ENCODE results near the gene ITLN1.
"Not testable (repeated sequence)": the region's sequence is repeated elsewhere in the genome, so short reads cannot be mapped to it uniquely, and the experiment has no call there.

Gene ITLN1

GRCh38 chr1:160910170-160910750 is 25.3 kb upstream of the ITLN1 start:
- TF ChIP-seq CTCF (IDR thresholded peaks at IDR 0.05) = no peak
- DNase-seq (ENCODE audit: low spot score) = no peak
- Histone ChIP-seq H3K27ac (peak overlapping the region; percentile 81 to 84), H3K4me3 (no peak overlapping the region)

DNA sequence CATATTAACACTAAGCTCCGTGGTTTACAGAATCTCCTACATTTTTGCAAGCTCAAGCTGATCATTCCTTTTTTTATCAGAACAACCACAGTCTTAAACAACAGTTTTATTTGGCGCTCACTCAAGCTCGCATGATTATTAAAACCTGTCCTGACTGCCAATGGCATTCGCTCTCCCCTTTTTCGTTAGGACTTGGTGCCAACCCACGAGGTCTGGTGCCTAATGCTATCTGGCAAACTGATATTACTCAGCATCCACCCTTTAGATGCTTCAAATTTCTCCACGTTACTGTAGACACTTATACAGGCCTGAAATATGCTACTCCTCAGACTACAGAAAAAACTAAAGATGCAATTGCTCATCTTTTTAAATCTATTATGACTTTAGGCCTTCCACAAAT is 23.0 kb upstream of the ITLN1 start:
- H3K4me3 ChIP-seq = no peak overlapping the region
- no peak for TF ChIP-seq CTCF (IDR thresholded peaks at IDR 0.05)
- H3K27ac ChIP-seq = peak overlapping the region; percentile 81 to 84
- no peak for DNase-seq (ENCODE audit: low spot score)

DNA sequence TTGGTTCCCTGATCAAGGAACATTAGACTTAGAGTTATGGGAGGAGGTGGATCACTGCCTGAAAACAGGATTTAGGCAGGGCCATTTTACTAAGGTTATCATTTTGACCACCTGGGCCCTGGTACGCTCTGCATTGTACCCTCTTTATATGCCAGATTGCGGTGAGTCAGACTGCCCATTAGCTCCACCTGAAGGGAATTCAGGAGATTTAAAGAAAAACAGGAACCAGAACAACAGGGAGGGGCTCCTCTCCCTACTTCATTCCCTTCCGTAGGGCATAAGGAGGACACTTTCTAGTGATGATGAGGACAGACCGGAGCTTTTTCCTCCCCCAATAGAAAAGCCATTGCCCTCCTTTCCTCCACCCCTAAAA is 20.6 kb upstream of the ITLN1 start:
- TF ChIP-seq CTCF (IDR thresholded peaks at IDR 0.05) = no peak
- DNase-seq (ENCODE audit: low spot score) = no peak
- Histone ChIP-seq H3K27ac (peak overlapping the region; percentile 66 to 86), H3K4me3 (no peak overlapping the region)

- peak overlapping the region; percentile 66 to 86 for H3K27ac ChIP-seq
- no peak for DNase-seq (ENCODE audit: low spot score)
- H3K4me3 ChIP-seq = no peak overlapping the region
- no peak for TF ChIP-seq CTCF (IDR thresholded peaks at IDR 0.05)
Measured at GRCh38 chr1:160904783-160905616, 20.0 kb upstream of the ITLN1 start.

- H3K4me3 ChIP-seq; DNase-seq (ENCODE audit: low spot score): not testable (repeated sequence)
- peak overlapping the region in 1 of 2 donors; percentile 67 for H3K27ac ChIP-seq
Measured at GRCh38 chr1:160902251-160902650, 17.3 kb upstream of the ITLN1 start.

- H3K4me3 ChIP-seq = no peak overlapping the region
- no peak for DNase-seq (ENCODE audit: low spot score)
- peak overlapping the region in 1 of 2 donors; percentile 67 for H3K27ac ChIP-seq
- no peak for TF ChIP-seq CTCF (IDR thresholded peaks at IDR 0.05)
Measured at GRCh38 chr1:160901768-160902167, 16.8 kb upstream of the ITLN1 start.

GRCh38 chr1:160900683-160901082 is 15.7 kb upstream of the ITLN1 start:
- H3K27ac ChIP-seq; H3K4me3 ChIP-seq; DNase-seq (ENCODE audit: low spot score): not testable (repeated sequence)

DNA sequence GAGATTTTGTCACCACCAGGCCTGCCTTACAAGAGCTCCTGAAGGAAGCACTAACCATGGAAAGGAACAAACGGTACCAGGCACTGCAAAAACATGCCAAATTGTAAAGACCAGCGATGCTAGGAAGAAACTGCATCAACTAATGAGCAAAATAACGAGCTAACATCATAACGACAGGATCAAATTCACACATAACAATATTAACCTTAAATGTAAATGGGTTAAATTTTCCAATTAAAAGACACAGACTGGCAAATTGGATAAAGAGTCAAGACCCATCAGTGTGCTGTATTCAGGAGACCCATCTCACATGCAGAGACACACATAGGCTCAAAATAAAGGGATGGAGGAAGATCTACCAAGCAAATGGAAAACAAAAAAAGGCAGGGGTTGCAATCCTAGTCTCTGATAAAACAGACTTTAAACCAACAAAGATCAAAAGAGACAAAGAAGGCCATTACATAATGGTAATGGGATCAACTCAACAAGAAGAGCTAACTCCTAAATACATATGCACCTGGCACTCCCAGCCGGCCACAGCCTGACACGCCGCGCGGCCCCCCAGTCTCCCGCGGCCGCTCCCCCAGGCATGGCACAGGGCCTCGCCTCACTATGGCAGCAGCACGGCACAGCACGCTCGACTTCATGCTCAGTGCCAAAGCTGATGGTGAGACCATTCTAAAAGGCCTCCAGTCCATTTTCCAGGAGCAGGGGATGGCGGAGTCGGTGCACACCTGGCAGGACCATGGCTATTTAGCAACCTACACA is 9.6 kb upstream of the ITLN1 start:
- DNase-seq (ENCODE audit: low spot score) = not testable (repeated sequence)

More for the DNA sequence above, 9.6 kb upstream of the ITLN1 start:
- H3K4me3 ChIP-seq, H3K27ac ChIP-seq: not testable (repeated sequence)
